Measurements from ENCODE around the gene POGZ.
A peak's percentile ranks its signal among the peaks of the same experiment; 100 is the strongest.

The POGZ gene

DNA sequence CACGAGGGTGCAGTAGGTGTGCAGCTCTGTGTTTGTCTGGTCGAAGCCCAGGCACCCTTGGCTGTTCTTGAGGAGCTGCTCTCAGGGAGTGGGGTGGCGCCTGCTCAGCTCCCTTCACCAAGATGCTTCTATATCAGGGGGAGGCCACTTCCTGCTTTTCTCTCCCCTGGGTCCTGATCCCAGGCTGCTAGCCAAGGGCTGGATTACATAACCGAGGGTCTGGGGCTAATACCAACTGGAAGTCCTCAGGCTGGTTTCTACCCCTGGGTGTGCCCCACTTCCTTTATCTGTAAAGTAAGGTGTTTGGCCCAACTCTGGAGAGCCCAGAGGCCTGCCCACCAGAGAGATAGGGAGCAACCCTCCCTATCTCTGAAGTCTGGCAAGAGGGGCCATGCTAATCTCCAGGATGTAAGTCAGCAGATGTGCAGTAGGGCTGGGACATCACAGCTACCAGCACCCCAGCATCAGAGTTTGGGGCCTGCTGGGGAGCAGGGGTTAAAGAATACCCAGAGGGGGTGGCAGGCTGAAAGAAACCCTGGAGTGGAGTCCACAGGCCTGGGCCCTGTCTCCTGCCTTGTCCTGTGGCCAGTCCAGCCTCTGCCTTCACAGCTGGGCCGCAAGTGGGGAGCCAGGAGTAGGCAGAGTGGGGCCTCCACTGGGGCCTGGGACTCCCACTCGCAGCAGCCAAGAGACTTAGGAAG is 88.9 kb downstream of the POGZ start:
- Histone ChIP-seq H3K36me3 (ENCODE audit: control insufficient read depth, insufficient read depth, low read length, severe bottlenecking) (peaks cover 27% of the 10 kb centered on the region), H3K4me1 (ENCODE audit: control insufficient read depth, insufficient read depth, low read length) (peaks cover 61% of the 10 kb centered on the region), H3K4me3 (ENCODE audit: low read length) (peak overlapping the region; percentile 46), H3K9me3 (ENCODE audit: control insufficient read depth, low read length) (no peaks in the 10 kb centered on the region), H3K9ac (ENCODE audit: low read length) (peak overlapping the region; percentile 46), H3K27me3 (replicated peaks; ENCODE audit: control insufficient read depth, insufficient read depth, low read length) (no peaks in the 10 kb centered on the region)
- DNase-seq (ENCODE audit: low read depth) = no peak

- H3K27me3 ChIP-seq (replicated peaks; ENCODE audit: control insufficient read depth, insufficient read depth, low read length) = no peaks in the 10 kb centered on the region
- H3K36me3 ChIP-seq (ENCODE audit: control insufficient read depth, insufficient read depth, low read length, severe bottlenecking) = peaks cover 33% of the 10 kb centered on the region
- no peaks in the 10 kb centered on the region for H3K9me3 ChIP-seq (ENCODE audit: control insufficient read depth, low read length)
- peak overlapping the region; percentile 46 for H3K4me3 ChIP-seq (ENCODE audit: low read length)
- DNase-seq (ENCODE audit: low read depth) = no peak
- peak overlapping the region; percentile 46 for H3K9ac ChIP-seq (ENCODE audit: low read length)
- peaks cover 61% of the 10 kb centered on the region for H3K4me1 ChIP-seq (ENCODE audit: control insufficient read depth, insufficient read depth, low read length)
Observed at GRCh38 chr1:151369621-151370048, 89.7 kb downstream of the POGZ start.

GRCh38 chr1:151369302-151369610 is 90.0 kb downstream of the POGZ start:
- no peak overlapping the region for H3K4me3 ChIP-seq (ENCODE audit: low read length)
- H3K9ac ChIP-seq (ENCODE audit: low read length) = no peak overlapping the region
- H3K9me3 ChIP-seq (ENCODE audit: control insufficient read depth, low read length) = no peaks in the 10 kb centered on the region
- peaks cover 36% of the 10 kb centered on the region for H3K36me3 ChIP-seq (ENCODE audit: control insufficient read depth, insufficient read depth, low read length, severe bottlenecking)
- H3K27me3 ChIP-seq (replicated peaks; ENCODE audit: control insufficient read depth, insufficient read depth, low read length) = no peaks in the 10 kb centered on the region
- peaks cover 61% of the 10 kb centered on the region for H3K4me1 ChIP-seq (ENCODE audit: control insufficient read depth, insufficient read depth, low read length)
- DNase-seq (ENCODE audit: low read depth) = no peak

GRCh38 chr1:151368393-151369301 is 90.6 kb downstream of the POGZ start:
- H3K36me3 ChIP-seq (ENCODE audit: control insufficient read depth, insufficient read depth, low read length, severe bottlenecking) = peaks cover 43% of the 10 kb centered on the region
- no peak overlapping the region for H3K4me3 ChIP-seq (ENCODE audit: low read length)
- peaks cover 61% of the 10 kb centered on the region for H3K4me1 ChIP-seq (ENCODE audit: control insufficient read depth, insufficient read depth, low read length)
- no peaks in the 10 kb centered on the region for H3K27me3 ChIP-seq (replicated peaks; ENCODE audit: control insufficient read depth, insufficient read depth, low read length)
- DNase-seq (ENCODE audit: low read depth) = no peak
- no peak overlapping the region for H3K9ac ChIP-seq (ENCODE audit: low read length)
- H3K9me3 ChIP-seq (ENCODE audit: control insufficient read depth, low read length) = no peaks in the 10 kb centered on the region

- peaks cover 48% of the 10 kb centered on the region for H3K36me3 ChIP-seq (ENCODE audit: control insufficient read depth, insufficient read depth, low read length, severe bottlenecking)
- DNase-seq (ENCODE audit: low read depth) = no peak
- H3K4me3 ChIP-seq (ENCODE audit: low read length) = no peak overlapping the region
- H3K9me3 ChIP-seq (ENCODE audit: control insufficient read depth, low read length) = peaks cover 2% of the 10 kb centered on the region
- H3K27me3 ChIP-seq (replicated peaks; ENCODE audit: control insufficient read depth, insufficient read depth, low read length) = no peaks in the 10 kb centered on the region
- peaks cover 56% of the 10 kb centered on the region for H3K4me1 ChIP-seq (ENCODE audit: control insufficient read depth, insufficient read depth, low read length)
- no peak overlapping the region for H3K9ac ChIP-seq (ENCODE audit: low read length)
Observed at GRCh38 chr1:151367658-151368392, 91.5 kb downstream of the POGZ start.

DNA sequence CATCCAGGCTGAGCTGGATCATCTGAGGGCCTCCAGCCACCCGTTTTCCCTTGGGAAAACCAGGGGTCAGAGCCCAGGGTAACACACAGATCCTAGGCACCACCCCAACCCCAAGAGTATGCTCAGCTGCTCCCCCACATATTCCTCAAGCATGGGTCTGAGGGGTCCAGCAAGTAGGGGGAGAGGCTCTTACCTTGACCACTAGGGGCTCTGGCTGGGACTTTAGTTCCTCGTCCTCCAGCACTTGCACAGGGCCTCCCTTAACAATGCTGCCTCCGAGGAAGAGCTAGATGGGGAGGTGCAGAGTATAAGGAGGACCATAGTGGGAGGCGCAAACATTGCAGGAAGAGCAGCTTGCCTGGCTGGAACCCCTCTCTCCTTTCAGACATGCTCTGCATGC is 94.3 kb downstream of the POGZ start:
- H3K4me1 ChIP-seq (ENCODE audit: control insufficient read depth, insufficient read depth, low read length) = peaks cover 28% of the 10 kb centered on the region
- no peak overlapping the region for H3K4me3 ChIP-seq (ENCODE audit: low read length)
- no peaks in the 10 kb centered on the region for H3K27me3 ChIP-seq (replicated peaks; ENCODE audit: control insufficient read depth, insufficient read depth, low read length)
- DNase-seq (ENCODE audit: low read depth) = no peak
- peaks cover 54% of the 10 kb centered on the region for H3K36me3 ChIP-seq (ENCODE audit: control insufficient read depth, insufficient read depth, low read length, severe bottlenecking)
- H3K9me3 ChIP-seq (ENCODE audit: control insufficient read depth, low read length) = peaks cover 2% of the 10 kb centered on the region
- H3K9ac ChIP-seq (ENCODE audit: low read length) = no peak overlapping the region

DNA sequence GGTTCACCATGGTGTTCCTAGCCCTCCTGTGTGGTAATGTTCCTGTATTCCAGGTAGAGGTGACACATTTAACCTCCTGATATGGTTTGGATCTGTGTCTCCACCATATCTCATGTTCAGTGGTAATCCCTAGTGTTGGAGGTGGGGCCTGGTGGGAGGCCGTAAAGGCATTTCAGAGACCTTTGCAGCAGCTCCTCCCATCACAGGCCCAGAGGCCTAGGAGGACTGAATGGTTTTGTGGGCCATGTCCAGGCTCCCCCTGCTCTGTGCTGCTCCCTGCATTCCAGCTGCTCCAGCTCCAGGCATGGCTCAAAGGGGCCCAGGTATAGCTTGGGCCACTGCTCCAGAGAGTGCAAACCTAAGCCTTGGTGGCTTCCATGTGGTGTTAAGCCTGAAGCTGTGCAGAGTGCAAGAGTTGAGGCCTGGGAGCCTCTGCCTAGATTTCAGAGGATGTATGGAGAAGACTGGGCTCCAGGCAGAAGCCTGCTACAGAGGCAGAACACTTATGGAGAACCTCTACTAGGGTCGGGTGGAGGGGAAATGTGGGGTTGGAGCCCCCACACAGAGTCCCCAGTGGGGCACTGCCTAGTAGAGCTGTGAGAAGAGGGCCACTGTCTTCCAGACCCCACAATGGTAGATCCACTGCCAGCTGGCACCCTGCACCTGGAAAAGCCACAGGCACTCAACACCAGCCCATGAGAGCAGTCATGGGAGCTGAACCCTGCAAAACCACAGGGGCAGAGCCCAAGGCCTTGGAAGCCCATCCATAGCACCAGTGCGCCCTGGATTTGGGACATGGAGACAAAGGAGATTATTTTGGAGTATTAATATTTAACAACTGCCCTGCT is 96.8 kb downstream of the POGZ start:
- H3K27me3 ChIP-seq (replicated peaks; ENCODE audit: control insufficient read depth, insufficient read depth, low read length) = no peaks in the 10 kb centered on the region

DNA sequence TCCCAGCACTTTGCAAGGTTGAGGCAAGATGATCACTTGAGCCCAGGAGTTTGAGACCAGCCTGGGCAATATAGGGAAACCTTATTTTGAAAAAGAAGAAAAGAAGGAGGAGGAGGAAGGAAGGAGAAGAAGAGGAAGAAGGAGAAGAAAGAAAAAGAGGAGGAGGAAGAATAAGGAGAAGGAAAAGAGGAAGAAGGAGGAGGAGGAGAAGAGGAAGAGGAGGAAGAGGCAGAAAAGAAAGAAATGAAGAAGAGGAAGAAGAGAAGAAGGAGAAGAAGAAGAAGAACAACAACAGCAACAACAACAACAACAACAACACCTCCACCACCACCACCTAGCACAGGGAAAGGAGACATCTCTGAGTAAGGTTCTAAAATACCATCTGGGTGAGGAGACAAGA is 97.4 kb downstream of the POGZ start:
- DNase-seq (ENCODE audit: low read depth) = no peak
- H3K9me3 ChIP-seq (ENCODE audit: control insufficient read depth, low read length) = peaks cover 2% of the 10 kb centered on the region
- H3K36me3 ChIP-seq (ENCODE audit: control insufficient read depth, insufficient read depth, low read length, severe bottlenecking) = peaks cover 43% of the 10 kb centered on the region
- no peak overlapping the region for H3K4me3 ChIP-seq (ENCODE audit: low read length)
- H3K27me3 ChIP-seq (replicated peaks; ENCODE audit: control insufficient read depth, insufficient read depth, low read length) = no peaks in the 10 kb centered on the region
- no peak overlapping the region for H3K9ac ChIP-seq (ENCODE audit: low read length)
- H3K4me1 ChIP-seq (ENCODE audit: control insufficient read depth, insufficient read depth, low read length) = no peaks in the 10 kb centered on the region

More for the DNA sequence above, 96.8 kb downstream of the POGZ start:
- no peak overlapping the region for H3K4me3 ChIP-seq (ENCODE audit: low read length)
- H3K9me3 ChIP-seq (ENCODE audit: control insufficient read depth, low read length) = peaks cover 2% of the 10 kb centered on the region
- H3K4me1 ChIP-seq (ENCODE audit: control insufficient read depth, insufficient read depth, low read length) = peaks cover 3% of the 10 kb centered on the region
- H3K9ac ChIP-seq (ENCODE audit: low read length) = no peak overlapping the region
- H3K36me3 ChIP-seq (ENCODE audit: control insufficient read depth, insufficient read depth, low read length, severe bottlenecking) = peaks cover 46% of the 10 kb centered on the region
- DNase-seq (ENCODE audit: low read depth) = no peak

DNA sequence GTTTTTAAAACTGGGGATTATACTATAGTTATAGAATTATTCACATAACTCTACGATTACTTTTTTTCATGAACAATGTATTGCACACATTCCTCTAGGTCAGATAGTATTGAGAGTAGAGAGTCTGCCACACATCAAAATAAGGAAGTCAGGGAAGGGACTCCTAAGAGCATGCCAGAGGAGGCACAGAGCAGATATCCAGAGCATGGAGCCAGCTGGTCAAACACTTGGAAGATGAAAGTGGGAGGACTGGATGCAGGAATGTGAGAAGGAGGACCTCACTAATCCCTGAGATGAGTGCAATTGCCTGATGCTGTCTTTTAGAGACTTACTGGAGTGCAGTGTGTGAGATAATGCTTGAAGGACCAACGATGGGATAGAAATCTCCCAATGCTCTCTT is 102.6 kb downstream of the POGZ start:
- Histone ChIP-seq H3K27me3 (replicated peaks; ENCODE audit: control insufficient read depth, insufficient read depth, low read length) (no peaks in the 10 kb centered on the region), H3K9me3 (ENCODE audit: control insufficient read depth, low read length) (no peaks in the 10 kb centered on the region), H3K4me3 (ENCODE audit: low read length) (no peak overlapping the region), H3K36me3 (ENCODE audit: control insufficient read depth, insufficient read depth, low read length, severe bottlenecking) (no peaks in the 10 kb centered on the region), H3K9ac (ENCODE audit: low read length) (no peak overlapping the region), H3K4me1 (ENCODE audit: control insufficient read depth, insufficient read depth, low read length) (no peaks in the 10 kb centered on the region)
- DNase-seq (ENCODE audit: low read depth) = no peak

Data from adipocyte (in vitro differentiated cells).